GM10248 (cell line): ENCODE results near the gene NDUFB2.

Experiments
- CTCF ChIA-PET: fragments of 300-600 bp; sonication (Branson Sonifier 250); formaldehyde crosslinking; extraction: SDS; loops from one replicate; lab custom pipeline; 2021; ENCODE audit warnings: antibody characterized with exemption; lab: Yijun Ruan, JAX
- POLR2A ChIA-PET: fragments of 350-650 bp; sonication (Branson Sonifier 250); formaldehyde crosslinking; extraction: SDS; loops from one replicate; lab custom pipeline; 2020; ENCODE audit warnings: antibody characterized with exemption; lab: Yijun Ruan, JAX
- DNase-seq: peaks from one replicate; pipeline ENCODE4 v3.0.0; 2012; ENCODE audit errors: extremely low spot score
- CTCF ChIP-seq: IDR thresholded peaks from 2 replicates; pipeline ENCODE4 v1.5.1; 2012; ENCODE audit warnings: mild to moderate bottlenecking, low read depth; ENCODE audit errors: extremely low read depth, missing control alignments, control extremely low read depth

The NDUFB2 gene

GRCh38 chr7:140654109-140654387, 42.5 kb upstream of the NDUFB2 start:
- DNase-seq = no peak
- ChIA-PET POLR2A (no interaction called here), CTCF (interaction anchor here (0.7 to 3.8 kb wide), 18 partner anchors 13 to 613 kb away, joined by 3 to 39 read pairs (median 4); partner anchors contain the start of genes DENND2A, MRPS33 and NDUFB2)
- TF ChIP-seq CTCF = no peak

GRCh38 chr7:140654661-140655060, 41.8 kb upstream of the NDUFB2 start:
- ChIA-PET POLR2A (no interaction called here), CTCF (interaction anchor here (1.2 to 3.8 kb wide), 3 partner anchors 133 to 477 kb away, joined by 3 to 39 read pairs (median 3); no protein-coding TSS in a partner anchor)
- no peak for DNase-seq
- no peak for TF ChIP-seq CTCF

DNA sequence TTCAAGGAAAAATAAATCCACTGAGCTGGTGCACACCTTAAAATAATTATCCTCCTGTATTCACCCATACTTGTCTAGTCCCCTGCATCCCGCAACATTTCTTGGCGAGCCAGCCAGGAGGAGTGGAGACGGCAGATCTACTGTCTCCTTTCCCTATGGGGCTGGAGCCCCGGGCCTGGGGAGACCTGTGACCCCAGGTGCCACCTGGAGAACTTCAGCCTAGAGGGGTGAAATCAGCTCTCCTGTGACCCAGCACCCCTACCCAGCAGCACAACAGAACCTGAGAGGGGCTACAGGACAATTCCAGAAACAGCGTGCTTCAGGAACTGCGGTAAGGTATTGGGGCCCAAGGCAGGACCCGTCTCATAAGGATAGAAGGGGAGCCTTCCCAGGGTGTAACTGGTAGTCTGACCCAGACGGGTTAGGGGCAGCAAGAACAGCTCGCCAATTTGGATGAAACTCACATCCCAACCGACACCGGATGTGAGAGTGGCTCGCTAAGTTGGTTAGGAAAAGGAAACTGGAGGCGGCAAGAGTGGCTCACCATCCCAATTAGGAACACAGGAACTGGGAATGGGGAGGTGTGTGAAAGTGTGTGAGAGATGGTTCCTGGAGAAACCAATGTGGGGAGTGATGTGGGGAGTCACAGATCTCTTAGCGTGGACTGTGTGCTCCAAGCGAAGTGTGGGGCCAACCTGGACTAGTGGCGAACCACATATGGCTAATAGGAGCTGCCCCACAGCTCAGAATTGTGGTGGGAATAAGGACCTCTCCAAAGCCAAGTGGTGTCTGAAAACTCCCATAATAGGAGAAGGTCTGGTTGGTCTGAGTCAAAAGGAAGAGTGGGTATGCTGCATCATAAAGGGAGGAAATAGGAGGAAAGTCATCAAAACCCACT, 40.7 kb upstream of the NDUFB2 start:
- CTCF ChIA-PET = interaction anchor here (0.7 to 1.8 kb wide), 5 partner anchors 11 to 564 kb away, joined by 3 to 7 read pairs (median 3); no protein-coding TSS in a partner anchor
- TF ChIP-seq CTCF = no peak
- no peak for DNase-seq
- POLR2A ChIA-PET = no interaction called here

DNA sequence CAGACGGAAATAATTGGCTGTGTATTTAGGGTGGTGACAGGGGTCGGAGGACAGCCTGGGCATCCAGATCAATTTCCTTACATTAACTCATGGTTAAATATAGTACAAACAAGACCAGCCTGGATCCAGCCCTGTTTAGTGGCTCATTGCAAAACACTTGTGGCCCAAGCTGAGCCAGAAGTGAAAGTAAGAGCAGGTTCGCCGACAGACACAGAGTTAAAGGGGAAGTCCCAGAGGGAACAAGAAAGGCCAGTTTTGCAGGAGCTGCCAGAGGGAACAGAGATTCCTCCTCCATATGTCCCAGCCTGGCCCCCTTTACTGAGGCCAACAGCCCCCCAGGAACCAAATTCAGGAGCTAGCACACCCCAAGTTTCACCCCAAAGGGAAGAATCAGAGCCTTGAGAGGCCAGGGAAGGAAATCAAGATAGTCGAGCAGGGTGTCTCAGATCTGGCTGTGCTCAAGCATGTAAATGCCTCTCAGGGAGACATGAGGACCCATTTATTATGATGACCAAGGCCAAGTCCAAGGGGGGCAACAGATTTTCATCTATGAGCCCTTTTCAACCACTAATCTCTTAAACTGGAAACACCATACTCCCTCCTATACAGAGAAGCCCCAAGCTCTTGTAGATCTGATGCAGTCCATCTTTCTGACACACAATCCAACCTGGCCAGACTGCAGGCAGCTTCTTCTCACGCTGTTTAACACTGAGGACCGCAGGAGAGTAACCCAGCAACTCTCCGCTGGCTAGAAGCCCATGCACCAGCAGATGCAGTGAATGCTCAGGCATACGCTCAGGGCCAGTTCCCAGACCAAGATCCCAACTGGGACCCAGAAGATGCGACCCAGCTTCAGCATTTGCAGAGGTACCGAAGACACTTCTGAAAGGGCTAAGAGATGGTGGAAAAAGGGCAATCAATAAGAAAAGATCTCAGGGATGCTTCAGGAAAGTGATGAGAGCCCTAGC, 39.7 kb upstream of the NDUFB2 start:
- ChIA-PET POLR2A (no interaction called here), CTCF (interaction anchor here (0.7 to 1.8 kb wide), 6 partner anchors 10 to 563 kb away, joined by 3 to 7 read pairs (median 3); no protein-coding TSS in a partner anchor)
- TF ChIP-seq CTCF = no peak
- peak; percentile 75 for DNase-seq

GRCh38 chr7:140657891-140658290, 38.6 kb upstream of the NDUFB2 start:
- ChIA-PET POLR2A (no interaction called here), CTCF (interaction anchor here (1.5 kb wide), 1 partner anchor 140 kb away, joined by 3 read pairs; no protein-coding TSS in a partner anchor)
- no peak for TF ChIP-seq CTCF
- DNase-seq = no peak

DNA sequence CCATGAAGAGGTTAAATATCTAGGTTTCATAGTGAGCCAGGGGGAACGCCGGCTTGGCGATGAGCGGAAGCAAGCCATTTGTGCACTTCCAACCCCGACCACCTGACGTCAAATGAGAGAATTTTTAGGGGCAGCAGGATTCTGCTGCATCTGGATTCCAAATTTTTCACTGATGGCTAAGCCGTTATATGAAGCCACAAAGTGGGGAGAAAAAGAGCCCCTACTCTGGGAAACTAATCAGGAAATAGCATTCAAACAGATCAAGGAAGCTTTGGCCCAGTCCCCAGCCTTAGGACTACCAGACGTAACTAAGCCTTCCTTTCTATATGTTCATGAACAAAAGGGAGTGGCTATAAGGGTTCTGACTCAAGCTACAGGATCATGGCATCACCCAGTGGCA, 36.7 kb upstream of the NDUFB2 start:
- ChIA-PET CTCF (interaction anchor here (0.6 to 1.9 kb wide), 7 partner anchors 12 to 182 kb away, joined by 3 to 9 read pairs (median 3); partner anchors contain the start of gene NDUFB2), POLR2A (no interaction called here)
- TF ChIP-seq CTCF = no peak
- DNase-seq = no peak
